ENCODE measurements around the gene PAK6.

Gene PAK6

DNA sequence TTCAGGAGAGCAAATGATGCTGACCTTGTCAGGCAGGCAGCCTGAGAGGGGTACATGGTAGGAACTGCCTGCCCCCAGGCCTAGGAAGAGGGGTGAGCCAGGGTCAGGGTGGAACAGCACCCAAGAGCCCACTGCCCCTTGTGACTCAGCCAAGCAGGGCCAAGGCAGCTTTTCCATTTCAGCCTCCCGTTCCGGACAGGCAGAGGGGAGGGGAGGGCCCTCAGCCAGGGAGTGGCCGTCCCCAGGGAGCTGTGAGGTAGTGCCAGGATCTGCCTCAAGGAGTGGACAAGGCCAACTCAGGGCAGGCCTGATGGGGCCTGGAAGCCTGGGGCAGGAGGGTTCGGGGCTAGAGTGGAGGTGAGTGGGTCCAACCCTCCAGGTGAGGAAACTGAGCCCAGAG lies 49.1 kb downstream of the PAK6 start:
- in situ Hi-C loops (cut with MboI; ENCODE audit: low sequenced_read_pairs): no loop called here

DNA sequence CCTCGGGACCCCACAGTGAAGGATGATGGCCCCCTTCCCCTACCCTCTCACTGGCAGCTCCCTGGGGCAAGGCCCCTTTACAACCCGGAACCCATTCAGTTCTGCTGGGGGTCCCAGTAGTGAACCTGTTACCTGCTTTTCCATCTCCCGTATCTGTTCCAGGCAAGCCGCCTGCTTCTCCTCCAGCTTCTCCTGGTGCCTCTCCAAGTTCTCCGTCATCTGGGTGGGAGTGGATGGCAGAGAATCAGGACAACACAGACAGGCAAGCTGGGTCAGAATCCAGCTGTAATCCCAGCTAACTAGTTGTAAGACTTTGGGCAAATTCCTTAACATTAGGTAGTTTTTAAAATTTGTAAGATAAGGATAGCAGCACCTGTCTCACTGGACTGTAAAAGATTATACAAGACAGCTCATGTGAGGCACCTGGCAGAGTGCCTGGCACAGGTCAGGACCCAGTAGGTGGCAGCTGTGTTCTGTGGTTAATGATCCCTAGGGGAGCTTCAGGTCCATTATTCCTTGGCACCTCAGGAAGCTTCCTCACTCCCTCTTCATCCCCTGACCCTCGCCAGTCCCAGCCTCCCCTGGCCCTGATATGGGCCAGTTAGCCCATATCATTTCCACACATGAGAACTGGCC lies 50.4 kb downstream of the PAK6 start:
- in situ Hi-C loops (cut with MboI; ENCODE audit: low sequenced_read_pairs): no loop called here

DNA sequence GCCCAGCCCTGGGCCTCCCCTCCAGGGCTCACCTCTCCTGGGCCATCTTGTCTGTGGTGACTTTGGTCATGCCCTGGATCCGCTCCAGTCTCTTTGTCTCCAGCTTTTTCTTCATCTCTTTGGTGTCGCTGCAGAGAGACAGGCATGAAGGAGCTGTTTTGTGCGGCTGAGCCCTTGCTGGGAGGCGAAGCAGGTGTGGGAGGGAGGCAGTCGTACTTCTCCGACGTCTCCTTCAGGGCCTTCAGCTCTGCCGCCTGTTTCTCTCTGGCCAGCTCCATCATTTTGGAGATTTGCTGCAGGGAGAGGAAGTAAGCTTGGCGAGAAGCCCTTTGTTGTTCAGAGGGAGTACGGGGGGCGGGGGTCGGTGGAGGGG lies 51.7 kb downstream of the PAK6 start:
- in situ Hi-C loops (cut with MboI; ENCODE audit: low sequenced_read_pairs): no loop called here

DNA sequence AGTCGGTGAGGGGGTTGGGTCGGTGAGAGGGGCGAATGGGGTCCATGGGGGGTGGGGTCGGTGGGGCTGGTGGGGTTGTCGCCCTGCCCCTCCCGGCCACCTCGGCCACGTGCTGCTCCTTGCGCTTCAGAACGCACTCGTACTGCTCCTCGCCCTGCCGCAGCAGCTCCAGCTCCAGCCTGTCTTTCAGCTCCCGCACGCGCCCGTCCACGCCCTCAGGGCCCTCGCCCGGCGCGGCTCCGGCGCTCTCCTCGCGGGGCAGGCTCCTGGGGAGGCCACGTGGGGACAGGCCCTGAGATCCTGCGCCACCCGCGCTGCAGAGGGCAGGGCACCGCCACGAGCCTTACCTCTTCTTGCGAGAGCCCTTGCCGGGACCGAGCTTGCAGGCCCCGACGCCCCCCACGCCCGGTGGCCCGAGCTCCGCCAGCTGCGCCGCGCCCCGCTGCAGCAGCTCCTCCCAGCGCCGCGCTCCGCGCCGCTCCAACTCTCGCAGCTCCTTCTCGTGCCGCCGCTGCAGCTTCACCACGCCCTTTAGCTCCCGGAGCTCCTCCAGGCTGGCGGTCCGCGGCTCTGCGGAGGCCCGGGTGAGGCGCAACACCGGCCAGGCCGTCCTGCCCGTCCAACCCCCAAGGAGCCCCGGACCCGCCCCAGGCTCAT lies 52.2 kb downstream of the PAK6 start:
- in situ Hi-C loops (cut with MboI; ENCODE audit: low sequenced_read_pairs): no loop called here

- in situ Hi-C loops (cut with MboI; ENCODE audit: low sequenced_read_pairs): no loop called here
These were observed 53.4 kb downstream of the PAK6 start for GRCh38 chr15:40292246-40292645.

GRCh38 chr15:40293006-40293405 lies 54.1 kb downstream of the PAK6 start:
- in situ Hi-C loops (cut with MboI; ENCODE audit: low sequenced_read_pairs): no loop called here

DNA sequence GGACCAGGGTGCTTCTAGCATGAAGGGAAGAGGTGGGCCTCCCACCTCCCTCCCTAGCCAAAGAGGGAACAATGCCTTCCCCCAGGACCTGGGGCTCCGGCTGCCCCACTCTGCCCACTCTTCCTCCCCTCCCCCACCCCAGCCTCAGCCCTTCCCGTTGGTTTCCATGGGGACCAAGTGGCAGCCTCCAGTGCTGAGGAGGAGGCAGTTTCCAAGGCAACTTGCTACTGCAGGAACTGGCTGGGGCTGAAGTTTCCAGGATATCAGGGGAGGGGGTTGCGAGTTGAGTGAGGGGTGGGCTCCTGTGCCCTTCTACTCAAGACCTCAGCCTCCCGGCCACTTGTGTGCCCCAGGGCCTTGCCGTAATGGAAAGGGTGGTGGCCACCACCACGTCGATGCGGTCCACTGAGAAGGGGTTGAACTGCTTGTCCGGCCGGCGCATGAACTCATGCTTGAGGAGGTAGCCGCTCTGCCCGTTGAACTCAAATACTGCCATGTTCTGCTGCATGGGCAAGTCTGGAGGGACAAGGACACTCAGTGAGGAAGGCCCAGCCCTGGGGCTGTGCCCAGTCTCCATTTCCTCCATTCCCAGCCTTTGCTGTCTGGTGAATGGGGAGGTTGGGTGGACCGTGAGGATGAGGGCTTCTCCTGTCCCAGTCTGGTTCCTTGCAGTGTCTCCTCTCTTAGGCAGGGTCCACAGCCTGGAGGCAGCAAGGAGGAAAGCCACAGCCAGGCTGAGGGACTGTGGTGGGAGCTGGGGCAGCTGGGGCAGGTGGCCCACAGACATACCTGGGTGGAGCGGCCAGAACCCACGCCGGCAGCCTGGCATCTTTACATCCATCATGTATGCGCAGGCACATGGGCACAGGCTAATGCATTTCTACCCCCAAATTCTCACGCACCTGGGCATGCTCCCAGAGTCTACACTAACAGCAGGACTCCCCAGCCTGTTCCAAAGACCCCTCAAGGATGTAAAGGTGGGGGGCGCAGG lies 55.3 kb downstream of the PAK6 start:
- in situ Hi-C loops (cut with MboI; ENCODE audit: low sequenced_read_pairs): no loop called here

DNA sequence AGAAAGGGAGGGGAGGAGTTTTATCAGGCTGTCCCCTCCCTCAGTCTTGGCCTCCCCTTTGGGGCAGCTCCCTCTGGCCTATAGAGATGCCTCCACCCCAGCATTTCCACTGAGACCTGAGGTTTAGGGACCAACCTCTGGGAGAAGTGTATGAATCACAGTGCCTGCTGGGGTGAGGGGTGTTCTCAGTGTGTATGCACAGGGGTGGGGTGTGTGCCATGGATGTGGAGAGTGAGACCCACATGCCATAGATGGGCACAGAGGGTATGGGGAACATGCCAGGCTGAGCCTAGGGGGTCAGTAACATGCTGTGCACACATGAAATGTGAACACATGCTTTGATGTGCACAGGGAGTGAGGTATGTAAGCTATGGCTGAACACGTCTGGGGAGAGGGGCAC lies 56.4 kb downstream of the PAK6 start:
- in situ Hi-C loops (cut with MboI; ENCODE audit: low sequenced_read_pairs): no loop called here

DNA sequence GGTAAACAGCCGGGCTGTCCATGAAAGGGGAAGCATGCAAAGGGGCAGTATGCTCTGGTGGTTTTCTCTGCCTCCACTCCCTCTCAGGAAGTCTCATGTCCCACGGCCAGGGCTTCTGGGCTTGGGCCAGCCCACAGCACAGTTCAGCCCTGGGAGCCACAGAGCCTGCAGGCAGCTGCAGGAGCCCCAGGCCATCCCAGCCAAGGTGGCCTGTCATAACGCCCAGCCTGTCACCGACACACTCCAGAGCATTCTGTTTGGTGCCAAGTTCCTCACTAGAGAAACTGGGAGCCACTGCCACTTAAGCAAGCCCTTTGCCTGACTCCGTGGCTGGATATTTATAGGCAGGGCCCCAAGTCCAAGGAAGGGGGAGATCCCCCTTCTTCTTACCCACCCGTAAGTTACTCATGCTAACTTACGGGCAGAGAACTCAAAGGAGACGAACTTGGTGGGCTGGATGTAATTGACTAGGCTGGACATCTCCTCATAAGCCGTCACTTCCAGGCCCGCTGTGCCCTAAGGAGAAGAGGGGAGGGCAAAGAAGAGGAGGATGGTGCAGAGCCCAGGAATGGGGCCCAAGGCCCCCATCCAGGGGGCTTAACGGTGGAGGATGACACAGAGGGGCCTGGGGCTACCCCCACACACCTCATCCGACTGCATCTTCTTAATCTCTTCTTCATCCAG lies 57.2 kb downstream of the PAK6 start:
- in situ Hi-C loops (cut with MboI; ENCODE audit: low sequenced_read_pairs): no loop called here

DNA sequence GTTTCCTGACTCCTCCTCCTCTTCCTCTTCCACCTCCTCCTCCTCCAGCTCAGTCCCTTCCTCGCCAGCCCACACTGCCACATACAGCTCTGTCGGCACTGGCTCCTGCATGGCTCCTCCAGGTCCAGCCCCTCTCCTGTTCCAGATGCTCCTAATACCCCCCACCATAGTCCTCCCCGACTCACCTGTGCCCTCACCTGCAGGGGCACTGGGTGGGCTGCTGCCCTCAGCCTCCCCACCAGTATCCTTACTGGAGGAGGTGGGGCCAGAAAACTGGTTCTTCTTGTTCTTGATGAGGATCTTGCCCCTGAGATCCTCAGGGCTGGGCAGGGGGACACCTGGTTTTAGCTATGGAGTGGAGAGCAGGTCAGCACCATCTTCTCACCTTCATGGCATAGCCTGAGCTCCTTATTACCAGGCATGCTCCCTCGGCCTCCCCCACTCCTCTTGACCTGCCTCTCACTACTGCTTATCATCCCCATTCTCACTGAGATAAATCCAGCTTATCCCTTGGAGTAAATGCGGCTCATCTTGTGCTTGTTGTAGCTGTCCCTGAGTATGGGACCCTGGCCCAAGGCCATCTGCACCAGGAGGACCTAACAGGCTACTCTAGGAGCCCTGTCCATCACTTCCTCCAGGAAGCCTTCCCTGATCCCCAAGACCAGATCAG lies 57.8 kb downstream of the PAK6 start:
- in situ Hi-C loops (cut with MboI; ENCODE audit: low sequenced_read_pairs): no loop called here

DNA sequence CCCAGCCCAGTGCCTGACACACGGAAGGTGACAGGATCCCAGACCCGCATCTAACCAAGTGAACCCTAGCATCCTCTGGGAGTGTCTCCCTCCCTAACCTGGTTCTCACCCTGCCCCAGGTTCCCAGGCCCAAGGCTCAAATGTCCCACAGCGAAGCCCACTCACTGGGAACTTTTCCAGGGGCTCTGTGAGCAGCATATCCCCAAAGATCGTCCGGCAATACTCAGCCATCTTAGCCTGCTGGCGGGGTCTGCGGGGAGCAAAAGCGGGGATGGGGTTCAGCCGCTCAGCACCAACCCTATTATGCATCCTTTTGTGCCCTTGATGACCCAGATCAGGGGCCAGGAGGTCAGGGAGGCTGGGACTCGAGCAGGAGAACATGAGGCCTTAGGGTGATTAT lies 58.5 kb downstream of the PAK6 start:
- in situ Hi-C loops (cut with MboI; ENCODE audit: low sequenced_read_pairs): no loop called here

- in situ Hi-C loops (cut with MboI; ENCODE audit: low sequenced_read_pairs): no loop called here
These were observed 59.5 kb downstream of the PAK6 start for GRCh38 chr15:40298216-40298935.

DNA sequence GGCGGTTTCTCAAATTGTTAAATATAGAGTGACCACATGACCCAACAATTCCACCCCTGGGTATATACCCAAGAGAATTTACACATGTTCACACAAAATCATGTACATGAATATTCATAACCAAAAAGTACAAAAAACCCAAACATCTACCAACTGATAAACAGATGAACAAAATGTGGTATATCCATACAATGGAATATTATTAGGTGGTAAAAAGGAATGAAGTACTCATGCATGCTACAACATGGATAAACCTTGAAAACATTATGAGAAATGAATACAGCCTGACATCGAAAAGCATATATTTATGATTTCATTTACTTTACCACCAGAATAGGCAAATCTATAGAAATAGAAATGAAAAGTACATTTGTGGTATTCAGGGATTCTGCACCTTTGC lies 61.5 kb downstream of the PAK6 start:
- in situ Hi-C loops (cut with MboI; ENCODE audit: low sequenced_read_pairs): no loop called here

GRCh38 chr15:40300771-40301170 lies 61.9 kb downstream of the PAK6 start:
- in situ Hi-C loops (cut with MboI; ENCODE audit: low sequenced_read_pairs): no loop called here

DNA sequence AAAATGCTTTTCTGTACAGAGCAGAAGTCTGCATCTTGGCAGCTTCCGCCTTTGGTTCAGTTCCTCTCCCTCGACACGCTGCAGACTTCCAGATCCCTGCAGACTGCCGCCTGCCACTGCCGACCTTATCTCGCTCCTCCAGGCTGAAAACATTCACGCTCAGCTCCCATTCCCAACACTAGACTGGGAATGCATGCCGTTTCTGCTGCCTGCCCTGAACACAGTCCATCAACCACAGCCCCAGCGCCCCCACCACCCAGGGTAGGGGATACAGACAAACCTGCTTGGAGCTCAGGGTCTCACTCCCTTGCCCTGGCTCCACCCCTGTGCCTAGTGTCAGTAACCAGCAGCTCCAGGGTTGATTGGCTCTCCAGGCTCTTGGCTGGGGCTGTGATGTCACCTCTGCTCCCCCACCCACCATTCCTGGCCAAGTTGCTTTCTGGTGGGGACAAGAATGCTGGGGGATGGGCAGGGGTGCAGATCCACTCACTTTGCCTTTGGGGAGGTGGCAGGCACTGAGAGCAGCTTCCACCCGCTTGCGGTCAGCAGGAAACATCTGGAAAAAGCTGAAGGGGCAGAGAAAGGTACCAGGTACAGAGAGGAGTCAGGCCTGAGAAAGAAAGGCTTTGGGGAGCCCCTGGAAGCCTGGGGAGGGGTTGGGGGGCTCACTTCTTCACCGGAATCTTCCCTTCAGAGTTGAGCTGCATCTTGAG lies 62.8 kb downstream of the PAK6 start:
- in situ Hi-C loops (cut with MboI; ENCODE audit: low sequenced_read_pairs): no loop called here

- in situ Hi-C loops (cut with MboI; ENCODE audit: low sequenced_read_pairs): no loop called here
These were observed 63.5 kb downstream of the PAK6 start for GRCh38 chr15:40302288-40302886.

DNA sequence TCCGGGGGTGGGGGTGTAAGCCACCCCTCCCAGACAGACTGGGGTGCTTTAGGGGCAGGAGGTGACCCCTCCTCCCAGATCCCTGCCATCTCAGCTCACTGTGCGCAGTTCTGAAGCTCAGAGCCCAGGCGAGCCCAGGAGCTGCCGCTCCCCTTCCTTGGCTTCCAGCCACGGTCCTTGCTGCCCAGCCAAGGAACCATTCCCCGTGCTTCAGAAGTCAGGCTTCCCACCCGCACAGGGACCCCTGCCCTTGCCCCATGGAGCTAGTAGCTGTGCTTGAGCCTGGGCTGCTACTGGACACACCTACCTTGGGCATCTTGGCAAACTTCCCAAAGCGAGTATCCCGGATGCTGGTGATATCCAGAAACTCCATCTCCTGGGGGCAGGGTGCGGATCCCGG lies 64.1 kb downstream of the PAK6 start:
- in situ Hi-C loops (cut with MboI; ENCODE audit: low sequenced_read_pairs): no loop called here

DNA sequence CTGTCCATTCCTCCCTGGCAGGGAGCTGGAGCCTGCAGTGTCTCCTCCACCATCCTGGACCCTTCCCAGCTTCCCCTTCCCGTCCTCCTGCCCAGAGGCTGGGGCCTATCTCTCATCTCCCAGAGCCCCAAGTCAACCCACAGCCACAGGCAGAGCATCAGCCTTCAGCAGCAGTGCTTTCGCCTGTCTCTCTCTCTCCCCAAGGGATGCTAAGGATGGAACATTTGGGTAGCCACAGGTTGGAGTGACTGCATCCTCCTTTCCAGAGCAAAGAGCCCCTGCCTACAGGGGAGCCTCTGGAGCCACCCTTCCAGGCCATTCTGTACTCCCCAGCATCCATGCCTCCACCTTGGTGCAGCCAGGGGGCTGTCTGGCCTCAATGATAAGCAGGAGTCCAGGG lies 64.7 kb downstream of the PAK6 start:
- in situ Hi-C loops (cut with MboI; ENCODE audit: low sequenced_read_pairs): no loop called here

- in situ Hi-C loops (cut with MboI; ENCODE audit: low sequenced_read_pairs): no loop called here
These were observed 66.4 kb downstream of the PAK6 start for GRCh38 chr15:40305281-40305680.
